PFSK-1 (cell line): ENCODE results near the gene TTF2.

Experiments used
- FOXP2 ChIP-seq: optimal IDR thresholded peaks from 2 replicates; pipeline ENCODE3; 2011; ENCODE audit warnings: borderline replicate concordance, control low read depth, inconsistent platforms; ENCODE audit not compliant: insufficient read depth; ENCODE audit errors: extremely low read length, extremely low read depth
- POLR2AphosphoS5 ChIP-seq: IDR thresholded peaks from 2 replicates; pipeline ENCODE4 v1.6.1; 2012; ENCODE audit warnings: low read depth, mild to moderate bottlenecking, control low read depth, low read length, moderate library complexity
- REST ChIP-seq, 2 experiments: IDR thresholded peaks; 2 replicates each; pipeline versions ENCODE4 v1.6.1 to v1.8.0; 2011 to 2012; ENCODE audit warnings: low read depth in 2 of 2, low read length in 2 of 2, control low read depth in 1 of 2, inconsistent platforms in 1 of 2, mild to moderate bottlenecking in 1 of 2, moderate library complexity in 1 of 2; ENCODE audit not compliant: insufficient read depth in 1 of 2
- SIN3A ChIP-seq: IDR thresholded peaks from 2 replicates; pipeline ENCODE4 v1.6.1; 2012; ENCODE audit warnings: mild to moderate bottlenecking, low read length, moderate library complexity, borderline replicate concordance; ENCODE audit not compliant: insufficient read depth
- TAF1 ChIP-seq: IDR thresholded peaks from 2 replicates; pipeline ENCODE4 v1.6.1; 2012; ENCODE audit warnings: low read length, control low read depth, borderline replicate concordance; ENCODE audit not compliant: insufficient read depth

TTF2 gene

DNA sequence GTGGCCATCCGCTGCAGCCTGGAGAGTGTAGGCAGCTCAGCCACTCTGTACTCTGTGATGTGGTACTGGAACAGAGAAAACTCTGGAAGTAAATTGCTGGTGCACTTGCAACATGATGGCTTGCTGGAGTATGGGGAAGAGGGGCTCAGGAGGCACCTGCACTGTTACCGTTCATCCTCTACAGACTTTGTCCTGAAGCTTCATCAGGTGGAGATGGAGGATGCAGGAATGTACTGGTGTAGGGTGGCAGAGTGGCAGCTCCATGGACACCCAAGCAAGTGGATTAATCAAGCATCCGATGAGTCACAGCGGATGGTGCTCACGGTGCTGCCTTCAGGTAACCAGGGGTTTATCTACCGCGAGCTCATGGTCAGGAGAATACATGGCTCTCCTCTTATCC lies 34.6 kb upstream of the TTF2 start:
- TF ChIP-seq REST (IDR thresholded peaks at IDR 0.05; ENCODE audit: insufficient read depth in 1 of 2, low read depth in 2 of 2, low read length in 2 of 2) = no peak
- no peak for TF ChIP-seq POLR2AphosphoS5
- no peak for TF ChIP-seq FOXP2
- no peak for TF ChIP-seq TAF1
- TF ChIP-seq SIN3A = no peak

DNA sequence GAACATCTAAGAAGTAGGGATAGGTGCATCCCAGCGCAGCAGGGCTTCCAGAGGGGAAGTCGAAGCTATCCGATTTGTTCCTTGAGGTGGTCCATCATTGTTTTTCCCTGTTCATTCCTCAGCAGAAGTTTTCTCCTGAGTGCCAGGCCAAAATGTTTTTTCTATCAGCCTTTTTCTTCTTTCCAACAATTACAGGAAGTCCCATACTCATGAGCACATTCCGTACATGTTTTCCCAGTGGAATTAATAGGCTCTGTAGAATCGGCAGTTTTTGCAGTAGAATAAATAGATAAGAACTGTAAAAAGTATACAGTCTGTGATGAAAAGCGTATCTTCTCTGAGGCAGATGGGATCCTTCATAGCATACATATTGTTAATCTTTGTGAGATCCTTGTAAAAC lies 33.8 kb upstream of the TTF2 start:
- TF ChIP-seq SIN3A = no peak
- TF ChIP-seq POLR2AphosphoS5 = no peak

GRCh38 chr1:117029685-117030084 lies 30.4 kb upstream of the TTF2 start:
- TF ChIP-seq FOXP2 (no peak), SIN3A (no peak), TAF1 (no peak), REST (IDR thresholded peaks at IDR 0.05; ENCODE audit: insufficient read depth in 1 of 2, low read depth in 2 of 2, low read length in 2 of 2) (no peak), POLR2AphosphoS5 (no peak)

GRCh38 chr1:117030271-117030877 lies 29.8 kb upstream of the TTF2 start:
- TF ChIP-seq TAF1 (no peak), POLR2AphosphoS5 (no peak), FOXP2 (no peak), SIN3A (no peak), REST (IDR thresholded peaks at IDR 0.05; ENCODE audit: insufficient read depth in 1 of 2, low read depth in 2 of 2, low read length in 2 of 2) (no peak)

GRCh38 chr1:117032266-117032665 lies 27.9 kb upstream of the TTF2 start:
- TF ChIP-seq FOXP2 (no peak), POLR2AphosphoS5 (no peak), SIN3A (no peak), TAF1 (no peak), REST (IDR thresholded peaks at IDR 0.05; ENCODE audit: insufficient read depth in 1 of 2, low read depth in 2 of 2, low read length in 2 of 2) (no peak)
